ENCODE results near the gene DOCK2.
"Not testable (repeated sequence)": the region's sequence is repeated elsewhere in the genome, so short reads cannot be mapped to it uniquely, and the experiment has no call there.

The DOCK2 gene

DNA sequence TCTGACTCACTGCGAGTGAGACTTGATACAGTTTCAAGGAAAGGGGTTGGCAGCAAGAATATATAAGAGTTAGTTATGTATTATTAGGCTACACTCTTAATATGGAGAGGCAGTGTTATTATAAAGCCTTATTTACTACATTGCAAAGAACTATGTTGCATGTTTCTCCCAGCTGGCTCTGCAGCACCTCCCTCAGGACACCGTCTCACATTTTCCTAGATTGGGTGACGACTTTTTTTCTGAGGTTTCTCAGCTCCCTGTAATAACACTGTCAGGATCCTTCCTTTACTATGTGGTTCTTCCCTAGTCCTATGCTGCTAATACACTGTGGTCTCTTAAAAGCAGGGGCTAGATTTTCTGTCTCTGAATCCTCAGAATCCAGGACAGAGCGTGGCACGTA, 189.5 kb downstream of the DOCK2 start:
- no peak for TF ChIP-seq ZFX (IDR thresholded peaks at IDR 0.05)
- TF ChIP-seq, protein P1, sequence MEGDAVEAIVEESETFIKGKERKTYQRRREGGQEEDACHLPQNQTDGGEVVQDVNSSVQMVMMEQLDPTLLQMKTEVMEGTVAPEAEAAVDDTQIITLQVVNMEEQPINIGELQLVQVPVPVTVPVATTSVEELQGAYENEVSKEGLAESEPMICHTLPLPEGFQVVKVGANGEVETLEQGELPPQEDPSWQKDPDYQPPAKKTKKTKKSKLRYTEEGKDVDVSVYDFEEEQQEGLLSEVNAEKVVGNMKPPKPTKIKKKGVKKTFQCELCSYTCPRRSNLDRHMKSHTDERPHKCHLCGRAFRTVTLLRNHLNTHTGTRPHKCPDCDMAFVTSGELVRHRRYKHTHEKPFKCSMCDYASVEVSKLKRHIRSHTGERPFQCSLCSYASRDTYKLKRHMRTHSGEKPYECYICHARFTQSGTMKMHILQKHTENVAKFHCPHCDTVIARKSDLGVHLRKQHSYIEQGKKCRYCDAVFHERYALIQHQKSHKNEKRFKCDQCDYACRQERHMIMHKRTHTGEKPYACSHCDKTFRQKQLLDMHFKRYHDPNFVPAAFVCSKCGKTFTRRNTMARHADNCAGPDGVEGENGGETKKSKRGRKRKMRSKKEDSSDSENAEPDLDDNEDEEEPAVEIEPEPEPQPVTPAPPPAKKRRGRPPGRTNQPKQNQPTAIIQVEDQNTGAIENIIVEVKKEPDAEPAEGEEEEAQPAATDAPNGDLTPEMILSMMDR (conservative IDR thresholded peaks at IDR 0.05) = peak; percentile 33
- no peak overlapping the region for H3K27ac ChIP-seq

DNA sequence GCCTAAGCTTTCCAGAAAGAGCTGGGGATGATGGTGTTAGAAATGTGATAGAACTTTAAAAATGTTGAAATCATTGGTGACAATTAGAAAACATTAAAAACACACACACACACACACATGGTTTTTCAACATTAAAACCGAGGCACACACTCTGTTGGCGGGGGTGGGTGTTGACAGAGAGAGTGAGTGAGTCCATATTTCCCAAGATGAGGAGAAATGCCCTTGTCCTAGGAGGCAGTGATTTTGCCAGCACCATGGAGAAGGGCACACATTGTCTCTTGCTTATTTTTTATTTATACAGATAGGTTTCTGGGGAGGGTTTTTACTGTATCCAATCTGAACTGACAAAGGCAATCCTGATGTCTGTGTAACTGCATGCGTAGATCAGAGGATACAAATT, 190.7 kb downstream of the DOCK2 start:
- TF ChIP-seq, protein P1 (conservative IDR thresholded peaks at IDR 0.05) = no peak
- TF ChIP-seq ZFX (IDR thresholded peaks at IDR 0.05) = no peak
- H3K27ac ChIP-seq = no peak overlapping the region

DNA sequence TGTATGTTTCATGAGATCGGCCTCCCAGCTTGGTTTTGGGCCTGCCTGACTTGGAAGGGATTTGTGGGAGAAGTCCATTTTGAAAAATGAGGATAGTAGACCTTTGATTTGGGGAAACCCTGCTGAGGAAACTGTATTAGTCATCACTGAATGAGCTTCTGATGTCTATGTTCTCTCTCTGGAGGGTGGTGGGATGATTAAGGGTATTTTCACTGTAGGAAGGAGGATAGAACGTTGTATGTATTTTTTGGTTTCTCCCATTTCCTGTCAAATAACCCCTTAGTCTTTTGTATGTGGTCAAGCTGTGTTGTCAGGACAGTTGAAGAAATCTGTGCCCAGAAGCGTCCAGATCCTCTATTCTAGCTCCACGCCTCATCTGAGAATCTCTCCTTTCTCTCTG, 191.3 kb downstream of the DOCK2 start:
- H3K27ac ChIP-seq = no peak overlapping the region

DNA sequence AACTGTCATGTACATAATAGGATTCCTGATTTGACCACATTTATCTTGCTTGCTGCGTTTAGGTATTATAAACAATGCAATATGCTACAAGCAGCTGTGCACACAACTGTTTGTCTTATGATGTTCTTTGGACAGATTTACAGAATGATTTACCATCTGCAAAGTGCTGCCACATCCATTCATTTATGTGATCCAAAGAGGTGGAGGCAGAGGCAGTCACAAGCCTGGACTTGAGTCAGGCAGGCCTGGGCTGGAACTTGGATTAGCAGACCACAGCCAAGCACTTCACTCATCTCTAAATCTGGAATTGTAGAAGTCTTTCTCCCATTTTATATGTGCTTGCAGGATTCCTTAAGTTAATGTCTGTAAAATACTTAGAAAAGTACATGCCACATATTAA, 194.3 kb downstream of the DOCK2 start:
- H3K27ac ChIP-seq = no peak overlapping the region
- no peak for TF ChIP-seq ZFX (IDR thresholded peaks at IDR 0.05)
- TF ChIP-seq, protein P1 (conservative IDR thresholded peaks at IDR 0.05) = no peak

More for the DNA sequence above, 191.3 kb downstream of the DOCK2 start:
- TF ChIP-seq, protein P1 (conservative IDR thresholded peaks at IDR 0.05) = no peak
- no peak for TF ChIP-seq ZFX (IDR thresholded peaks at IDR 0.05)

DNA sequence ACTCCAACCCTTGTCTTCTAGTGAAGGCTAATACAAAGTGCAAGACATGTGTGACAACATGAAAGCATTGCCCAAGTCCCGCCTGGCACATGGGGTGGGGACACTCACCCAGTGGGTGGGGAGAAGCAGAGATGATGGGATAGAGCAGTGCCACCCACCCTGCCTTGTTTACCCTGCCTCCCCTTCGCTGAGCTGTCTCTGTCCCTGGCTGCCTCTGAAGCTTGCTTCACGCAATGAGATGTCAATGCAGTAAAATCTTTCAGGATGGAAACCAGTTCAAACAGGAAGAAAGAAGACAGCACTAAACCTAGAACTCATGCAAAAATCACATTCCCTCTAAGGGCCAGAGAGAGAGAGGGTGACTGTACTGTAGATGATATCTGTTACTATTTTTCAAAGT, 195.2 kb downstream of the DOCK2 start:
- no peak overlapping the region for H3K27ac ChIP-seq
- no peak for TF ChIP-seq ZFX (IDR thresholded peaks at IDR 0.05)
- TF ChIP-seq, protein P1 (conservative IDR thresholded peaks at IDR 0.05) = no peak

DNA sequence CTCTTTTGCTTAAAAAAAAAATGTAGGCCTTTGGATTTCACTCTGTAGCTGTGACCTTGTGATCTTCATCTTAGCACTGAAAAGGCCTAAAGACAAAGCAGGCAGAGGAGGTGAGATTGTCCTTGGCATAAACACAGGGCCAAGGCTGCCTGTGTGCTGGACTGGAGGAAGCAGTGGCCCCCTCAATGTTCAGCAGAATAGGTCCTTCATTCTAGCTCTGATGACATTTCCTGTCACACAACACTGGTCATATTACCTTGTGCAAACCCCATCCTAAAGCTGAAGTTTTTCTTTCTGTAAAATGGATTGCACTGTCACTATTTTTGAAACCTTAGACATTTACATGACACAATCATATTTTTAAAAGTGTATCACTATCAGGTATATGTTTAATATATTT, 195.8 kb downstream of the DOCK2 start:
- TF ChIP-seq ZFX (IDR thresholded peaks at IDR 0.05) = no peak
- H3K27ac ChIP-seq = no peak overlapping the region

DNA sequence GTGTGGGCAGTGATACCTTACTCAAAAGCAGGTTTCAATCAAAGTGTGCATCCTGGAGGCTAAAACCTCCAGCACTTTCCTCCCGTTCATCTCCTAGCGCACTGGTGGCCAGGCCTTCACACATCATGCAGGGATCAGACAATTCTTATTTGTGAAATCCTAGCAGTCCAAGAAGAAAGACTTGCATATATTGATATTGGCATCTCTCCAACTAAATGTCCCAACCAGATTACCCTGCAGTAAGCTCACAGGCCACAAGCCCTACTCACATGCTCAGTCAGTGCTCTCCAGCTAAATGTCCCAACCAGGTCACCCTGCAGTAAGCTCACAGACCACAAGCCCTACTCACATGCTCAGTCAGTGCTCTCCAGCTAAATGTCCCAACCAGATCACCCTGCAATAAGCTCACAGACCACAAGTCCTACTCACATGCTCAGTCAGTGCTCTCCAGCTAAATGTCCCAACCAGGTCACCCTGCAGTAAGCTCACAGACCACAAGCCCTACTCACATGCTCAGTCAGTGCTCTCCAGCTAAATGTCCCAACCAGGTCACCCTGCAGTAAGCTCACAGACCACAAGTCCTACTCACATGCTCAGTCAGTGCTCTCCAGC, 196.7 kb downstream of the DOCK2 start:
- H3K27ac ChIP-seq = not testable (repeated sequence)

DNA sequence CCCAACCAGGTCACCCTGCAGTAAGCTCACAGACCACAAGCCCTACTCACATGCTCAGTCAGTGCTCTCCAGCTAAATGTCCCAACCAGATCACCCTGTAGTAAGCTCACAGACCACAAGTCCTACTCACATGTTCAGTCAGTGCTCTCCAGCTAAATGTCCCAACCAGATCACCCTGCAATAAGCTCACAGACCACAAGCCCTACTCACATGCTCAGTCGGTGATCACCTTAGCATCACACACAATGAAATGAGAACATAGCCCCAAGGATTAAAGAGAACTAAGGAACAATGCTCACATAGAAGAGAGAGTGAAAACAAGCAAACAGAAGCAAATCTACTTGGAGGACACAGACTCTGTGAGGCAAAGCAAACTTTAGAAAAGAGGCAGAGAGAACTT, 197.5 kb downstream of the DOCK2 start:
- not testable (repeated sequence) for H3K27ac ChIP-seq

DNA sequence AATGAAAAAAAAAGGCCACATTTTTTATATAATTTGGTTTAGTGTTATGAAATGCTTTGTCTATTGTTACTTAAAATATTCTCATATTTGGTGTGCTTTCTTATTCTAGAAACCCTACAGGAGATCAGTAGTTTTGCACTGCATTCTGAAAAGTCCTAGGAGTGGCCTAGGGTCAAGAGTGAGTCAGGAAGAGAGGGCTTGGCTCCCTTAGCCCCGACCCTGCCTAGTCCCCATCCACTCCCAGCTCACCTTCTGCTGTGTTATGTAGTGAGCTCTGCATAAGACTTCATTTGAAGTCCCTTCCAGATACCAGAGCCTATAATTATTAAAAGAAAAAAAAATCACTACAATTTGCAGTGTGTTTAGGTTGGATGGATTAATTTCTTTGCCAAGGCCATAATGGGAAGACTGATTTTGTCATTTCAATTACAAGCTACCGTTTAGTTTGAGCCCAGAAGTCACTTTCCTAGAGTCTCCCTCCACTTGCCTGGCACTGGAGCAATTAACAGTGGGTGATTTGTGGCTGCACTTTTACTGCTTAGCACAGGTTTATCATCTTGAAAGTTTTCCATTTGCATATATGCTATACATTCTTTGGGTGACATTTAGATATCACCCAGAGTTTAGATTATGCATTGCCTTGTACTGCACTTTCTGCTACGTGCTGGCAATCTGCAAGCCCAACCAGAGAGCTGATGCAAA, 199.9 kb downstream of the DOCK2 start:
- TF ChIP-seq ZFX (IDR thresholded peaks at IDR 0.05) = no peak
- TF ChIP-seq, protein P1 (conservative IDR thresholded peaks at IDR 0.05) = no peak
- no peak overlapping the region for H3K27ac ChIP-seq
